ENCODE data around the gene IL5.
"Not testable (repeated sequence)": the region's sequence is repeated elsewhere in the genome, so short reads cannot be mapped to it uniquely, and the experiment has no call there.

Gene IL5

DNA sequence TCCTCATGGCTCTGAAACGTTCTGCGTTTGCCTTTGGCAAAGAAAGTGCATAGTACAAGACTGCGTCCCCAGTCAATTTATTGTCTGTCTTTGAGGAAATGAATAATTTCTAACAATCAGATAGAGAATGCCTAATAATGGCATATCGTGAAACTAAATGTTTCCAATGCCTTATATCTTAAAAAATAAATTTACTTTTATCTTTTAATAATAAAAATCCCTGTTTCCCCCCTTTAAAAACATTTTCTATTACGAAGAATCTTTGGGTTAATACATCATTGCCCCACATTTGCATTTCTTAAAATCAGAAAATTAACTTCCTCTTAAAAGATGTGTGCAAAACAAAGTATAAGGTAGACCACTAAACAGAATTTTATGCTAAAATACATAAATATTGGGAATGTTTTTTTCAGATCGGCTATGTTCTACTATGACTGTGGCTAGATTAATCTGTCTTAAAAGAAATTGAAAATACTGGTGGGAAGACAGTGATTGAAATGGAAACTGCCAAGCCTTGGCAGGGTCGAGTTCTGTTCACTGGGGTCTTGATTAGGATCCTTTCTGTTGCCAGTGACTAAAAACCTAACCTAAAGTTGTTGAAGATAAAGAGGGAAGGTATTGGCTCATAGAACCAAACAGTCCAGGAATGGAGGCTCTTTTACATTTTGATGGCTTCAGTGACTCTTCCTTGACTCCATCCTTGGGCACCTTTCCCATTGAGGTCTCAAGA, at the start of gene IL5:
Gene IL5 (minus strand): TSS at position 51 of the 730 bp plus-strand sequence. CDS start 44 bp downstream, at position 7.
- Histone ChIP-seq H3K4me3 (ENCODE audit: low read length) (no peak within 1 kb of the TSS), H3K9me3 (ENCODE audit: insufficient read depth, low read depth, low read length) (no peaks in the 10 kb centered on the region), H3K27ac (ENCODE audit: low read length) (no peak within 1 kb of the TSS), H3K4me1 (ENCODE audit: insufficient read depth, low read length) (peaks cover 2% of the 10 kb centered on the region; the same call in 1 of the 2 replicates), H3K36me3 (ENCODE audit: insufficient read depth, low read depth, low read length) (no peaks in the 10 kb centered on the region), H3K9ac (ENCODE audit: low read depth, low read length) (no peak within 1 kb of the TSS), H3K27me3 (ENCODE audit: insufficient read depth, low read length) (no peaks in the 10 kb centered on the region)

- Histone ChIP-seq H3K9ac (ENCODE audit: low read depth, low read length) (no peak overlapping the region), H3K4me3 (ENCODE audit: low read length) (no peak overlapping the region), H3K36me3 (ENCODE audit: insufficient read depth, low read depth, low read length) (peaks cover 77% of the 10 kb centered on the region), H3K9me3 (ENCODE audit: insufficient read depth, low read depth, low read length) (no peaks in the 10 kb centered on the region), H3K27ac (ENCODE audit: low read length) (no peak overlapping the region), H3K27me3 (ENCODE audit: insufficient read depth, low read length) (no peaks in the 10 kb centered on the region), H3K4me1 (ENCODE audit: insufficient read depth, low read length) (no peaks in the 10 kb centered on the region)
Observed at GRCh38 chr5:132592521-132592920, 49.2 kb upstream of the IL5 start.

GRCh38 chr5:132591145-132591544, 47.8 kb upstream of the IL5 start:
- peaks cover 74% of the 10 kb centered on the region for H3K36me3 ChIP-seq (ENCODE audit: insufficient read depth, low read depth, low read length)

GRCh38 chr5:132589467-132589866, 46.1 kb upstream of the IL5 start:
- Histone ChIP-seq H3K36me3 (ENCODE audit: insufficient read depth, low read depth, low read length) (peaks cover 67% of the 10 kb centered on the region), H3K27ac (ENCODE audit: low read length) (no peak overlapping the region), H3K9me3 (ENCODE audit: insufficient read depth, low read depth, low read length) (no peaks in the 10 kb centered on the region), H3K4me3 (ENCODE audit: low read length) (no peak overlapping the region), H3K9ac (ENCODE audit: low read depth, low read length) (no peak overlapping the region), H3K4me1 (ENCODE audit: insufficient read depth, low read length) (no peaks in the 10 kb centered on the region), H3K27me3 (ENCODE audit: insufficient read depth, low read length) (no peaks in the 10 kb centered on the region)

More at GRCh38 chr5:132591145-132591544, 47.8 kb upstream of the IL5 start:
- Histone ChIP-seq H3K27me3 (ENCODE audit: insufficient read depth, low read length) (no peaks in the 10 kb centered on the region), H3K4me1 (ENCODE audit: insufficient read depth, low read length) (no peaks in the 10 kb centered on the region), H3K9me3 (ENCODE audit: insufficient read depth, low read depth, low read length) (no peaks in the 10 kb centered on the region), H3K9ac (ENCODE audit: low read depth, low read length) (no peak overlapping the region), H3K4me3 (ENCODE audit: low read length) (no peak overlapping the region), H3K27ac (ENCODE audit: low read length) (no peak overlapping the region)

DNA sequence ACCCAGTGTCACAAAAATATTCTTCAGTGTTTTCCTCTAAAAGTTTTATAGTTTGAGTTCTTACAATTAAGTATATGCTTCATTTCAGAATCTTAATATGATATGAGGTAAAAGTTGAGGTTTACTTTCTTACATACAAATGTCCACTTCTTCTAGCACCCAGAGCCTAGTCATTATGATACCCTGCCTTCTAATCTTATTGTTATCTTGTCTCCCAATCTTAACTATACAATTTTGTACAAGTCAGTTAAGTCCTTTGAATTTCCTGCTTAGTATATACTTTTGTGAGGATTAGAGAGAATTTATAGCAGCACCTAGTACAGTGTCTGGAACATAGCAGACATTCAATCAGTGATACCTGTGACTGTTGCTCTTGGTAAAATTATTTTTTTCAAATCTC, 42.7 kb upstream of the IL5 start:
- Histone ChIP-seq H3K4me3 (ENCODE audit: low read length) (no peak overlapping the region), H3K36me3 (ENCODE audit: insufficient read depth, low read depth, low read length) (peaks cover 63% of the 10 kb centered on the region), H3K4me1 (ENCODE audit: insufficient read depth, low read length) (no peaks in the 10 kb centered on the region), H3K9ac (ENCODE audit: low read depth, low read length) (no peak overlapping the region), H3K27me3 (ENCODE audit: insufficient read depth, low read length) (no peaks in the 10 kb centered on the region), H3K9me3 (ENCODE audit: insufficient read depth, low read depth, low read length) (no peaks in the 10 kb centered on the region), H3K27ac (ENCODE audit: low read length) (no peak overlapping the region)

DNA sequence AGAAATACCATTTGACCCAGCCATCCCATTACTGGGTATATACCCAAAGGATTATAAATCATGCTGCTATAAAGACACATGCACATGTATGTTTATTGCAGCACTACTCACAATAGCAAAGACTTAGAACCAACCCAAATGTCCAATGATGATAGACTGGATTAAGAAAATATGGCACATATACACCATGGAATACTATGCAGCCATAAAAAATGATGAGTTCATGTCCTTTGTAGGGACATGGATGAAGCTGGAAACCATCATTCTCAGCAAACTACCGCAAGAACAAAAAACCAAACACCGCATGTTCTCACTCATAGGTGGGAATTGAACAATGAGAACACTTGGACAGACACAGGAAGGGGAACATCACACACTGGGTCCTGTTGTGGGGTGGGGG, 41.2 kb upstream of the IL5 start:
- H3K27ac ChIP-seq (ENCODE audit: low read length); H3K9ac ChIP-seq (ENCODE audit: low read depth, low read length); H3K4me1 ChIP-seq (ENCODE audit: insufficient read depth, low read length); H3K4me3 ChIP-seq (ENCODE audit: low read length); H3K27me3 ChIP-seq (ENCODE audit: insufficient read depth, low read length); H3K9me3 ChIP-seq (ENCODE audit: insufficient read depth, low read depth, low read length): not testable (repeated sequence)
- peaks cover 64% of the 10 kb centered on the region for H3K36me3 ChIP-seq (ENCODE audit: insufficient read depth, low read depth, low read length)

DNA sequence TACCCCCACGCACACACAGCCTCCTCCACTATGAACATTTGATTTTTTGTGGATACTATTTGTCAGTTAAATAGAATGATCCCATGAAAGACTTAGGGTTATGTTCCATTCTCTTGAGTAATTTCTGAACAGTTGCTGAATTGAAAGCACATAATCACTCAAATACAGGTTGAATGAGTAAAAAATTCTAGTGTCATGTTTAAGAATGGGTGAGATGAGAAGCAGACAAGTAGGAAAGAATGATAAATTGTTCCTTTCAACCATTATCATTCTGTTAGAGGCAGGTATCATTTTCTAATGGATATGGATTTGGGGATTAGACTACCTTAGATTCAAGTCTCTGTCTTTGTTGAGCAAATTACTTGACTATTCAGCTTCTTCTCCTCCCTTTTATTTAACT, 32.8 kb upstream of the IL5 start:
- H3K4me3 ChIP-seq (ENCODE audit: low read length), result no peak overlapping the region
- H3K27me3 ChIP-seq (ENCODE audit: insufficient read depth, low read length), result no peaks in the 10 kb centered on the region
- H3K9ac ChIP-seq (ENCODE audit: low read depth, low read length), result no peak overlapping the region
- H3K36me3 ChIP-seq (ENCODE audit: insufficient read depth, low read depth, low read length), result peaks cover 55% of the 10 kb centered on the region
- H3K9me3 ChIP-seq (ENCODE audit: insufficient read depth, low read depth, low read length), result peaks cover 7% of the 10 kb centered on the region; the same call in 1 of the 2 replicates
- no peaks in the 10 kb centered on the region for H3K4me1 ChIP-seq (ENCODE audit: insufficient read depth, low read length)
- H3K27ac ChIP-seq (ENCODE audit: low read length), result no peak overlapping the region

- H3K9ac ChIP-seq (ENCODE audit: low read depth, low read length), result no peak overlapping the region
- H3K4me3 ChIP-seq (ENCODE audit: low read length), result no peak overlapping the region
- no peaks in the 10 kb centered on the region for H3K4me1 ChIP-seq (ENCODE audit: insufficient read depth, low read length)
- peaks cover 14% of the 10 kb centered on the region for H3K9me3 ChIP-seq (ENCODE audit: insufficient read depth, low read depth, low read length)
- no peak overlapping the region for H3K27ac ChIP-seq (ENCODE audit: low read length)
- H3K36me3 ChIP-seq (ENCODE audit: insufficient read depth, low read depth, low read length), result peaks cover 37% of the 10 kb centered on the region
- H3K27me3 ChIP-seq (ENCODE audit: insufficient read depth, low read length), result no peaks in the 10 kb centered on the region
Observed at GRCh38 chr5:132566657-132567056, 23.3 kb upstream of the IL5 start.

GRCh38 chr5:132564555-132564954, 21.2 kb upstream of the IL5 start:
- H3K36me3 ChIP-seq (ENCODE audit: insufficient read depth, low read depth, low read length), result peaks cover 57% of the 10 kb centered on the region
- not testable (repeated sequence) for H3K27me3 ChIP-seq (ENCODE audit: insufficient read depth, low read length); H3K4me3 ChIP-seq (ENCODE audit: low read length); H3K4me1 ChIP-seq (ENCODE audit: insufficient read depth, low read length); H3K27ac ChIP-seq (ENCODE audit: low read length); H3K9ac ChIP-seq (ENCODE audit: low read depth, low read length)
- H3K9me3 ChIP-seq (ENCODE audit: insufficient read depth, low read depth, low read length), result peaks cover 14% of the 10 kb centered on the region

GRCh38 chr5:132561601-132562000, 18.3 kb upstream of the IL5 start:
- Histone ChIP-seq H3K27me3 (ENCODE audit: insufficient read depth, low read length) (no peaks in the 10 kb centered on the region), H3K27ac (ENCODE audit: low read length) (no peak overlapping the region), H3K9ac (ENCODE audit: low read depth, low read length) (no peak overlapping the region), H3K4me3 (ENCODE audit: low read length) (no peak overlapping the region), H3K4me1 (ENCODE audit: insufficient read depth, low read length) (peaks cover 2% of the 10 kb centered on the region; the same call in 1 of the 2 replicates), H3K9me3 (ENCODE audit: insufficient read depth, low read depth, low read length) (peaks cover 14% of the 10 kb centered on the region), H3K36me3 (ENCODE audit: insufficient read depth, low read depth, low read length) (peaks cover 52% of the 10 kb centered on the region)

GRCh38 chr5:132559383-132560060, 16.2 kb upstream of the IL5 start:
- Histone ChIP-seq H3K36me3 (ENCODE audit: insufficient read depth, low read depth, low read length) (peaks cover 49% of the 10 kb centered on the region), H3K27ac (ENCODE audit: low read length) (no peak overlapping the region), H3K9ac (ENCODE audit: low read depth, low read length) (no peak overlapping the region), H3K4me1 (ENCODE audit: insufficient read depth, low read length) (peaks cover 2% of the 10 kb centered on the region; the same call in 1 of the 2 replicates), H3K9me3 (ENCODE audit: insufficient read depth, low read depth, low read length) (peaks cover 12% of the 10 kb centered on the region), H3K4me3 (ENCODE audit: low read length) (no peak overlapping the region), H3K27me3 (ENCODE audit: insufficient read depth, low read length) (no peaks in the 10 kb centered on the region)

Measured in iPS-20b (cell line).